ENCODE results near the gene CELA1.

- TF ChIP-seq ZNF563 (CRISPR knock-in tag; IDR thresholded peaks at IDR 0.05) (no peak), POLR2AphosphoS5 (IDR thresholded peaks at IDR 0.05; ENCODE audit: low read depth, low read length) (no peak)
- TF ChIP-seq, protein P1, sequence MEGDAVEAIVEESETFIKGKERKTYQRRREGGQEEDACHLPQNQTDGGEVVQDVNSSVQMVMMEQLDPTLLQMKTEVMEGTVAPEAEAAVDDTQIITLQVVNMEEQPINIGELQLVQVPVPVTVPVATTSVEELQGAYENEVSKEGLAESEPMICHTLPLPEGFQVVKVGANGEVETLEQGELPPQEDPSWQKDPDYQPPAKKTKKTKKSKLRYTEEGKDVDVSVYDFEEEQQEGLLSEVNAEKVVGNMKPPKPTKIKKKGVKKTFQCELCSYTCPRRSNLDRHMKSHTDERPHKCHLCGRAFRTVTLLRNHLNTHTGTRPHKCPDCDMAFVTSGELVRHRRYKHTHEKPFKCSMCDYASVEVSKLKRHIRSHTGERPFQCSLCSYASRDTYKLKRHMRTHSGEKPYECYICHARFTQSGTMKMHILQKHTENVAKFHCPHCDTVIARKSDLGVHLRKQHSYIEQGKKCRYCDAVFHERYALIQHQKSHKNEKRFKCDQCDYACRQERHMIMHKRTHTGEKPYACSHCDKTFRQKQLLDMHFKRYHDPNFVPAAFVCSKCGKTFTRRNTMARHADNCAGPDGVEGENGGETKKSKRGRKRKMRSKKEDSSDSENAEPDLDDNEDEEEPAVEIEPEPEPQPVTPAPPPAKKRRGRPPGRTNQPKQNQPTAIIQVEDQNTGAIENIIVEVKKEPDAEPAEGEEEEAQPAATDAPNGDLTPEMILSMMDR (CRISPR knock-in tag; IDR thresholded peaks at IDR 0.05): no peak
Observed at GRCh38 chr12:51333536-51333935, 12.9 kb downstream of the CELA1 start.

Measured in HepG2 (cell line).